ENCODE results near the gene MROH2A. TPM values are rescaled to one million over a fixed set of nuclear protein-coding genes. Genes with fewer than 3 reads are reported as not detected.

MROH2A gene
- total and polyA plus RNA-seq, 4 donors, result 0.08 to 0.28 (median 0.09) TPM; not detected in 1

GRCh38 chr2:233803994-233804393 is 25.9 kb downstream of the MROH2A start:
- 71% methylated on average over 8 of the region's 8 CpGs for WGBS
- Histone ChIP-seq H3K36me3 (ENCODE audit: control insufficient read depth in 4 of 4, insufficient read depth in 3 of 4, low read depth in 1 of 4, low read length in 3 of 4) (no peaks in the 10 kb centered on the region), H3K27ac (ENCODE audit: low read depth in 1 of 2, low read length in 2 of 2) (no peak overlapping the region), H3K27me3 (ENCODE audit: control insufficient read depth in 4 of 4, insufficient read depth in 4 of 4, low read length in 3 of 4) (no peaks in the 10 kb centered on the region), H3K9ac (ENCODE audit: low read depth in 1 of 2, low read length in 2 of 2) (no peak overlapping the region), H3K9me3 (ENCODE audit: control insufficient read depth in 4 of 4, low read length in 3 of 4) (no peaks in the 10 kb centered on the region), H3K4me3 (ENCODE audit: low read depth in 1 of 3, low read length in 3 of 3) (no peak overlapping the region), H3K4me1 (ENCODE audit: control insufficient read depth in 4 of 4, insufficient read depth in 4 of 4, low read length in 3 of 4) (no peaks in the 10 kb centered on the region)
- DNase-seq (ENCODE audit: low spot score), result peak; percentile 20
- TF ChIP-seq GABPA (IDR thresholded peaks at IDR 0.05 in 1 of 2, conservative IDR thresholded peaks at IDR 0.05 in 1 of 2) (no peak), YY1 (IDR thresholded peaks at IDR 0.05) (no peak), RXRA (IDR thresholded peaks at IDR 0.05) (no peak)

DNA sequence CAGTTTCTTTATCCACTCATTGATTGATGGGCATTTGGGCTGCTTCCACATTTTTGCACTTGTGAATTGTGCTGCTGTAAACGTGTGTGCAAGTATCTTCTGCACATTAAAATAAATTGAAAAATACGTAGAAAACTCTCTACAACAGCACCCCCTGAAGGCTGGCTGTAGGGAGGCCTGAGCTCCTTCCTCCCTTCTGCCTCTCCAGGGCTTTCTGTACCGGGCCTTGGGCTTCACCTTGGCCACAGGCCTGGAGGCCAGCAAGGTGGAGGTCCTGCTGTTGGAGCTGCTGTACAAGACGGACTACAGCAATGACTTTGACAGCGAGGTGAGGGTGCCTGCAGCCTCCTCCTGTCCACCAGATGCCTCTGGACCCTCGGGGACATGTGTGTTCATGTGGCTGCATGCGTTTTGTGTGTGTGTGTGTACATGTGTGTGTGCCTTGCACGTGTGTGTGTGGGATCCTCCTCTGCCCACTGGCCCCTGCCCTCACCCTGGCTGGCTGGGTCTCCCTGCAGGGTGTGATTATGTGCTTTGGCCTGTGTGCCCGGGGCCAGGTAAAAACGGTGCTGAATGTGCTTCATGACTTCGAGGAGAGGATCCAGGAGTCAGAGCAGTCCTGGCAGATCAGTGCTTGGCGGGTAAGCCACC is 29.2 kb downstream of the MROH2A start:
- Histone ChIP-seq H3K9me3 (ENCODE audit: control insufficient read depth in 4 of 4, low read length in 3 of 4) (no peaks in the 10 kb centered on the region), H3K27ac (ENCODE audit: low read depth in 1 of 2, low read length in 2 of 2) (no peak overlapping the region), H3K4me1 (ENCODE audit: control insufficient read depth in 4 of 4, insufficient read depth in 4 of 4, low read length in 3 of 4) (no peaks in the 10 kb centered on the region), H3K9ac (ENCODE audit: low read depth in 1 of 2, low read length in 2 of 2) (no peak overlapping the region), H3K4me3 (ENCODE audit: low read depth in 1 of 3, low read length in 3 of 3) (no peak overlapping the region), H3K27me3 (ENCODE audit: control insufficient read depth in 4 of 4, insufficient read depth in 4 of 4, low read length in 3 of 4) (no peaks in the 10 kb centered on the region), H3K36me3 (ENCODE audit: control insufficient read depth in 4 of 4, insufficient read depth in 3 of 4, low read depth in 1 of 4, low read length in 3 of 4) (no peaks in the 10 kb centered on the region)
- TF ChIP-seq RXRA (IDR thresholded peaks at IDR 0.05) (no peak), TAF1 (conservative IDR thresholded peaks at IDR 0.05) (no peak), RAD21 (IDR thresholded peaks at IDR 0.05) (no peak), FOXA1 (IDR thresholded peaks at IDR 0.05) (no peak), SP1 (IDR thresholded peaks at IDR 0.05) (no peak), HNF4A (conservative IDR thresholded peaks at IDR 0.05) (no peak), EGR1 (IDR thresholded peaks at IDR 0.05; ENCODE audit: low read depth in 2 of 2) (no peak), ZBTB33 (IDR thresholded peaks at IDR 0.05) (no peak), ATF3 (IDR thresholded peaks at IDR 0.05) (no peak), HNF4G (IDR thresholded peaks at IDR 0.05) (no peak), GABPA (IDR thresholded peaks at IDR 0.05 in 1 of 2, conservative IDR thresholded peaks at IDR 0.05 in 1 of 2) (no peak), NR2F2 (IDR thresholded peaks at IDR 0.05) (no peak), JUND (IDR thresholded peaks at IDR 0.05) (no peak)
- TF ChIP-seq, protein P1, sequence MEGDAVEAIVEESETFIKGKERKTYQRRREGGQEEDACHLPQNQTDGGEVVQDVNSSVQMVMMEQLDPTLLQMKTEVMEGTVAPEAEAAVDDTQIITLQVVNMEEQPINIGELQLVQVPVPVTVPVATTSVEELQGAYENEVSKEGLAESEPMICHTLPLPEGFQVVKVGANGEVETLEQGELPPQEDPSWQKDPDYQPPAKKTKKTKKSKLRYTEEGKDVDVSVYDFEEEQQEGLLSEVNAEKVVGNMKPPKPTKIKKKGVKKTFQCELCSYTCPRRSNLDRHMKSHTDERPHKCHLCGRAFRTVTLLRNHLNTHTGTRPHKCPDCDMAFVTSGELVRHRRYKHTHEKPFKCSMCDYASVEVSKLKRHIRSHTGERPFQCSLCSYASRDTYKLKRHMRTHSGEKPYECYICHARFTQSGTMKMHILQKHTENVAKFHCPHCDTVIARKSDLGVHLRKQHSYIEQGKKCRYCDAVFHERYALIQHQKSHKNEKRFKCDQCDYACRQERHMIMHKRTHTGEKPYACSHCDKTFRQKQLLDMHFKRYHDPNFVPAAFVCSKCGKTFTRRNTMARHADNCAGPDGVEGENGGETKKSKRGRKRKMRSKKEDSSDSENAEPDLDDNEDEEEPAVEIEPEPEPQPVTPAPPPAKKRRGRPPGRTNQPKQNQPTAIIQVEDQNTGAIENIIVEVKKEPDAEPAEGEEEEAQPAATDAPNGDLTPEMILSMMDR (IDR thresholded peaks at IDR 0.05; ENCODE audit: low read depth, low read length, missing input control), result no peak
- TF ChIP-seq, protein P2, sequence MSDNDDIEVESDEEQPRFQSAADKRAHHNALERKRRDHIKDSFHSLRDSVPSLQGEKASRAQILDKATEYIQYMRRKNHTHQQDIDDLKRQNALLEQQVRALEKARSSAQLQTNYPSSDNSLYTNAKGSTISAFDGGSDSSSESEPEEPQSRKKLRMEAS (IDR thresholded peaks at IDR 0.05), result no peak
- DNase-seq (ENCODE audit: low spot score), result peak; percentile 10
- 73% methylated on average over 12 of the region's 12 CpGs for WGBS
